CD4-positive, alpha-beta T cell treated with Interleukin-21 for 1 hour (primary cell): Measurements from ENCODE around the gene TRIM52.
A peak's percentile ranks its signal among the peaks of the same experiment; 100 is the strongest.
"Not testable (repeated sequence)": the region's sequence is repeated elsewhere in the genome, so short reads cannot be mapped to it uniquely, and the experiment has no call there.

Experiments
- DNase-seq: peaks from one replicate; pipeline ENCODE4 v3.0.0-alpha.2; 2020

Gene TRIM52

DNA sequence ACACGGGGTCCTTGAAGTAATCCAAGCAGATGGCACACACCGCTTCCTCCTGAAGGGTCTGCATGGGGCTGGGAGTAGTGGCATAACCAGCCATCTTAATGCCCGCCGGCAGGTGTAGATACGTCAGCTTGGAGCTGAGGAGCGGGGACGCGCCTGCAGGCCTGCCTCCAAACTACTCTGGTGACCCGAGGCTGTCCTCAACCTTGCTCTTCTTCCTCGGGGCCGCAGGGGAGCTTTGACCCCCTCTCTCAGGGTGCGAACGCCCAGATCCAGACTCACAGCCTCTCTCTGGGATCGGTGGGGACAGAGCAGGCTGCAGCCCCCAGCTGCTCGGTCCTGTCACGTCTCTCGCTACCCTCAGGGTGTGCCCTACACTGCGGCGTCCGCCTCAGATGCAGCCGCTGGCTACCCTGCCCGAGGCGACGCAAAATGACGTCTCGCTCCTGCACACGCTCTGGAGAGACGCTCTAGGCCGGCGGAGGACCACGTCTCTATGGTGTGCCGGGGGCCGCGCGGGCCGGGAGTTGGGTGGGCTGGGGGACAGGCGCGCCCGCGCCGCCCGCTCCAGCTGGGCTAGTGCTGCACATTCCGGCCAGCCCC, at the start of gene TRIM52:
TRIM52 (minus strand) TSS at position 424 of the 600 bp plus-strand sequence; CDS start at position 94, 330 bp downstream.
- DNase-seq, result peak; percentile 94

DNA sequence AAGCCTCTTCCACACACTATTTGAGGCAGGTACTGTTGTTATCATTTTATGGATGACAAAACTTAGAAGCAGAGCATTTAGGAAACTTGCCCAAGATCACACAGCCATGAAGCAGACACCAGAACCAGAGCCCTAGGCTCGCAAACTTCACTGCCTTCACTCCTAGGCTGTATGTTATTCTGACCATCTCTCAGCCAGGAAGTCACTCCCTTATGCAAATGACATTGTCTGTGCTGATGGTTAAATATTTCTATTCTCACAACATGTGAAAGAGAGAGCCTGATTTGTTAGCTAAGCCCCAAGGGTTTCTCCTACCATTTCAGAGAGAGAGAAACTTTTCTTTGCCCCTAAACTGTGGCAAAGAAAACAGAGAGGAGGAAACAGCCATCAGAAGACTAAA, 26.4 kb upstream of the TRIM52 start:
- not testable (repeated sequence) for DNase-seq

DNA sequence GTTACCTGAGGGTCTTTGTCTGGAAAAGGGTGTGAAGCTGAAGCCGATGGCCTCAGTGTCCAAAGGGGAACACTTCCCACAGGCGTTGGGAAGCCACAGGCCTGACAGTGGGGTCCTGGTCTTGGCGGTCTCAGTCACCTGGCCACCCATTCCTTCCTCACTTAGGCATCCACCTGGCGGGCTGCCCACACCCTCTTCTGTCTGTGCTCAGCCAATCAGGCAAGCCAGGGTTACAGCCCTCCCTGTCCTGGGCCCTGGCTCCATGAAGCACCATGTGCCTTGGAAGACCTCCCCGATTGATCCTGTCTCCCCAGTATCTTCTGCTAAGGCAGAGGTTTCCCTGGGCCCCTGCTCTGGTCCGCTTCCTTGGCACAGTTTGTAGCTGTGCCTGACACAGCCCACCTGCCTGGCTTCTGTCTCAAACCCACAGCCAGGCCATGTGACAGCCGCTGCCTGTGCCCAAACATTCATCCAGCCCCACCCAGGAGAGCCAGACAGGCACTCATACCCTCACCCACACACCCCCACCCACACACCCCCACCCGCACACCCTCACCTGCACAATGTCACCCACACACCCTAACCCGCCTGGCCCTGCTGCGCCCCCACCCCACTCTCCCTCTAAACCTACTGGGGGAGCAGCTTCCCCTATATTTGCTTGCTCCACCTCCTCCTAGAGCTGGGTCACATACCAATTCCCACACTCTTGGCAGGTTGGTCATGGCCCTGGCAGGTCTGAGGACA, 25.2 kb upstream of the TRIM52 start:
- DNase-seq, result not testable (repeated sequence)

DNA sequence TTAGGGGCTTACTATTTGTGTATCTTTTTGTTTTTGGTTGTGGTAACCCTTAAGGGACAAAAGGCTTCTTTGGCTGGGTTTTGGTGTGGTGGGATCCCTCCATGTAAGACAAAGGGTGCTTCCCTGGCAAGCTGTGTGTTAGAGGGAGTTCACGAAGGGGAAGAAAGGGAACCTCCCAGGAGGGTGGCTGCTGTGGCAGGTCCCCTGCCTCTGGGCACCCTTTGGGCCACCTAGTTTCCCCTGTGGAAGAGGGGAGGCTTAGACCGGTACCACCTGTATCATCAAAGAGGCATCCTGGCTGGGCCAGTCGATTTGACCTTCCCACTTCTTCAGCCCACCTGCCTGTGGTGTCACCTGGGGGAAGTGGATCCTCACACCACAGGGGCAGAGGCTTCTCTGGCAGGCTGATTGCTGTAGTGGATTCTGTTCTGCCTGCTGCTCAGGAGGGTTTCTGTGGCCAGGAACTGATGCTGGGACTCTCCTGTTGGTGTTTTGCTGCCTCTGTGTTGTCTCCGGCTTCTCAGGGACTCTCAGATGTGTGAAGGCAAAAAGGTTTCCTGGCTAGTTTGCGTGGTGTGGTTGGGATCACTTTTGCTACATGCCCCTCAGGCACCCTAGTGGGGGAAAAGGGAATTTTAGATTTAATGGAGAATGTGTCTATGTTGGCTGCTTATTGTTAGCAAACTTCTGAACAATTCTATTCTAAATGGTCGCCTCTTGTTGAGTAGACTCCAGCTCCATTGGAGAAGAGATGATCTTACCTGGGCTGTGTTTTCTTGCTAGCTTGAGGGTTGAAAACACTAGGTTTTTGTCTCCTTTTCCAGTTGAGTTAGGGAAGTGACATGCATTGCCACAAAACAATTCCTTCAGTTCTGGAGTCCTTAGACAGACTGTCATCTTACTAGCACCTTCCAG, 23.2 kb upstream of the TRIM52 start:
- DNase-seq, result not testable (repeated sequence)

DNA sequence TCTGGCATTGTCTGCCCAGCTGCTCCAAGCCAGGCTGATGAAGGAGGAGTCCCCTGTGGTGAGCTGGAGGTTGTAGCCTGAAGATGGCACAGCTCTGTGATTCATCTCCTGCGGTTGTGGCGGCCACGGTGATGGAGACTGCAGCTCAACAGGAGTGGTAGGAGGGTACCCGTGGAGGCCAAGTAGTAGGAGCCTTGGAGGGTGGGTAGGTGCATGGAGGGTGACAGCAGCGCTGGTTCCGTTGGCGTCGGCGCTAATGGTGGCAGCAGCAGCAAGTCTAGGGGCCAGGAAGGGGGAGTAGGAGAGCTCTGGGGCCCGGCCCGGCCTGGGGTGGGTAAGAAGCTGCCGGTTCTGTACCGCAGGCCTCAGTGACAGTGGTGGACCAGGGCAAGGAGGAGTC, 22.4 kb upstream of the TRIM52 start:
- DNase-seq, result no peak

DNA sequence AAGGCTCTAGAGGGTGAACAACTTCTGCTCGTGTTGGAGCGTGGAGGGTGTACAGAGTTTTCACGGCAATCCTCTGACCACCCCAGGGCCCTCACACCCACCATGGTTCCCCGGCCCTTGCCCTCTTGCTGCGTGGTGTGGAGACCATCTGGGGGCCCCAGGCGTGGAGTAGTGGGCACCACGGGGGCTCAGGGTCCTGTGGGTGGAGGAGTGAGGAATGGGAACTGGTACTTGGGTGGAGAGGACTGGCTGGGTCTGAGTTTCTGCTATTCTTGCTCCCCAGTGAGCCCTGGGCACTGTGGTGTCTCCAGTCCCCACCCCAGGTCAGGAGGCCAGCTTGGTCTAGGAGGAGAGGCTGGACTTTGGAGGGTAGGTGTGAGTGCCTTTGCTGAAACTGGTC, 21.9 kb upstream of the TRIM52 start:
- DNase-seq, result no peak

DNA sequence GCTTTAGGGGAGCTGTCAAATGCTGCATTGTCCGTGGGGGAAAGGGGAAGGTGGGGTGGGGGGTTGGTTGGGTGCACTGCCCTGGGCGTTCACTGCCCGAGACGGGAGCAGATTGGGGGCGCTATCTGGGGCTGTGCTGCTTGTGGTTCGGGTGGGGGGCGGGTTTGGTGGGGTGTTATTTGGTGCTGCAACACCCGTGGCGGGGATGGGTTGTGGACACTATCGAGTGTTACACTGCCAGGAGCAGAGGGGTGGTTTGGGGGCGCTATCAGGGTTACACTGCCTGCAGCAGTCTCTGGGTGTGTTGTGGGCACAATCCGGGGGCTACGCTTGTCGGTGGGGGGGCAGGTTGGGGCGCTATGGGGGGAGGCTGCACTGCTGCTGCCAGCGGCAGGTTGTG, 21.5 kb upstream of the TRIM52 start:
- DNase-seq, result not testable (repeated sequence)

DNA sequence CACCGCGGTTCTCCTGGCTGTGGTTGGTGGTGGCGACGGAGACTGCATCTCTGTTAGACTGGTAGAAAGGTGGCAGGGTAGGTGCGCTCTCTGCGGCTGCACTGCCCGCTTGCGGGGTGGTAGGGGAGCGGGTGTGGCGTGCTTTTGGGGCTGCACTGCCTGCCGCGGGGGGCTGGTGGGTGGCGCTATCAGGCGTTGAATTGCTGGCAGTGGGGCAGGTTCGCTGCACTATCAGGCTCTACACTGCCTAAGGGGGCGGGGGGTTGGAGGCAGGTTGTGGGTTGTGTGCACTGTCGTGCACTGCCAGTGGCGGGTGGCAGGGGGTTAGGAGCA, 21.0 kb upstream of the TRIM52 start:
- DNase-seq, result no peak

DNA sequence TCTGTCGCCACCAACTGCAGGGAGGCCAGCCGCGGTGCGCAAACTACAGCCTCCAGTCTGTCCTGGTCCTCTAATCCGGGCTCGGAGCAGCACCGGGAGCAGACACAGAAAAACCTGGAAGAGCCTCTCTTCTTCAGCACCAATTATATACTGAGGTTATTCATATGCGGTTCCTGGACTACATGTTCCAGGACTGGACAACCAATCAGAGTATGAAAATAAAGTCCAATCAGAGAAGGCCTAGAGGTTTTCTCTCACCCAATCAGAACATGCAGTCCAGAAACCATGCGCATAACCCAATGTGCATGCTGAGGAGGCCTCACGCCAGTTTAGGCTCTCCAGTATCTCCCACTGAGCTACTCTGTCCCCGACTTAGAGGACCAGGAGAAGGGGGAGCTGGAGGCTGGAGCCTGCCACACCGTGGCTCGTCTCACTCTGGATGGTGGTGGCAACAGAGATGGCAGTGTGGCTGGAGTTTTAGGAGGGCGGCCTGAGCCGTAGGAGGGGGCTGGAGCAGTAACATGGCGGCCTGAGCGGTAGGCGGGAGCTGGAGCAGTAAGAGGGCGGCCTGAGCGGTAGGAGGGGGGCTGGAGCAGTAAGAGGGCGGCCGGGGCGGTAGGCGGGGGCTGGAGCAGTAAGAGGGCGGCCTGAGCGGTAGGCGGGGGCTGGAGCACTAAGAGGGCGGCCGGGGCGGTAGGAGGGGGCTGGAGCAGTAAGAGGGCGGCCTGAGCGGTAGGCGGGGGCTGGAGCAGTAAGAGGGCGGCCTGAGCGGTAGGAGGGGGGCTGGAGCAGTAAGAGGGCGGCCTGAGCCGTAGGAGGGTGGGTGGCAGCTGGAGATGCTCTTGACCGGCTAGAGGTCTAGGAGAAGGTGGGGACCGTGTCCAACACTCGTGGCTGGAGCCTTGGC, 20.4 kb upstream of the TRIM52 start:
- no peak for DNase-seq

DNA sequence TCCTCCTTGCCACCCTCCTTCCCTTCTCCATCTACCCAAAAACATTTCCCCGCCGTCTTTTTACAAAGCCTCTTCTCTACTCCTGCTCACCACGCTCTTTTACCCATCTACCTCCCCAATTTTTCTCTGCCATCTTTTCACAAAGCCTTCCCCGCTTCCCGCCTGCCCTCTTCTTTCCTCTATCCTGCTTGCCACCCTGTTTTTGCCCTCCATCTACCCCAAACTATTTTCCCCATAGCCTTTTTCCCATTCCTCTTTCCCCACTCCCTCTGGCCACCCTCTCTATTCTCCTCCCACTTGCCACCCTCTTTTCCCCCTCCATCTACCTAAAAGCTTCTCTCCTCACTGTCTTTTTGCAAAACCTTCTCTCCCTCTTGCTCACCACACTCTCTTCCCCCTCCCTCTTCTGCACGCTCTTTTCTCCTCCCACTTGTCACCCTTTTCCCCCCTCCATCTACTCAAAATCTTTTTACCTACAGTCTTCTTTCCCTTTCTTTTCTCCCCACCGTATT, 19.4 kb upstream of the TRIM52 start:
- DNase-seq, result no peak

DNA sequence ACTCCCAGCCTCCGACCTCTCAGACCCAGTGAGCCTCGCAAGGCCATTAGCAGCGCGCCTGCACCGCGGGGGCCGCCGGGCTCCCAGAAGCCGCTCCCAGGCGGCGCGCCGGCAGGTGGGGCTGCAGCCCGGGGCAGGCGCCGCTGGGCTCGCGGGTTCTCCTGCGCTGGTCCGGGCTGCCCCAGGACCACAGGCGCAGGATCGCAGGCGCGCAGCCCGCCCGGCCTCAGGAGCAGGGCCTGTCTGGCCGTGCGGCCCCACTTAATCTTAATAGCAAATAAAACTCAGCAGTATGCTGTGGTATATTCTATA, 12.4 kb upstream of the TRIM52 start:
- not testable (repeated sequence) for DNase-seq

DNA sequence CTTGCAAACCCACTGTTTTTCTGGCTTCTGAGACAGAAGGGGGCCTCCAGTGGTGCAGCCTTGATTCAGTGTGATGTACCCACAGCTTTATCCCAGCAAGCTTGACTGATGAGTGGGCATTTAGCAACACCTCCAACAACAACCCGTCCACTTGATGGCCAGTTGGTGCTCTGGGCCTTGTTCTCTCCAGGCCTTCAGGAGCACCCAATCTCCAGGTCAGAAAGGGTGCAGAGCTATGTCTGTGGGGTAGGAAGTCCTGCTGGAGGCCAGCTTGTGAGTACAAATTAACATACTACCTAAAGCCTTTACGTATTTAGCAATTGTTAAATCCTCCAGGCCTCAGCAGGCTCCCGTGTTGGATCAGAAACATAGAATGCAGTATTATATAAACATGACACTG, 10.1 kb upstream of the TRIM52 start:
- no peak for DNase-seq

DNA sequence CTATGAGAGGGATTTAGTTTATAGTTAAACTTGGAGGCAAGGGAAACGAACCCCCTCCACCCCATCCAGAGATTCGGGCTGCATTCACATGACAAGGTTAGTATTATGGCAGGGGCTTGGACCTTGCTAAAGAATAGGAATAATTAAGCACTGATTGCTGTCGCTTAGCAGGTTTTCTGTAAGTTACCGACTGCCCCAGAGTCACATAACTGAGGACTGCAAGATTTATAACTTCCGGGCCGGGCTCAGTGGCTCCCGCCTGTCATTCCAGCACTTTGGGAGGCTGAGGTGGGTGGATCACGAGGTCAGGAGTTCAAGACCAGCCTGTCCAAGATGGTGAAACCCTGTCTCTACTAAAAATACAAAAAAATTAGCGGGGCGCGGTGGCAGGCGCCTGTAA, 7.0 kb upstream of the TRIM52 start:
- not testable (repeated sequence) for DNase-seq

DNA sequence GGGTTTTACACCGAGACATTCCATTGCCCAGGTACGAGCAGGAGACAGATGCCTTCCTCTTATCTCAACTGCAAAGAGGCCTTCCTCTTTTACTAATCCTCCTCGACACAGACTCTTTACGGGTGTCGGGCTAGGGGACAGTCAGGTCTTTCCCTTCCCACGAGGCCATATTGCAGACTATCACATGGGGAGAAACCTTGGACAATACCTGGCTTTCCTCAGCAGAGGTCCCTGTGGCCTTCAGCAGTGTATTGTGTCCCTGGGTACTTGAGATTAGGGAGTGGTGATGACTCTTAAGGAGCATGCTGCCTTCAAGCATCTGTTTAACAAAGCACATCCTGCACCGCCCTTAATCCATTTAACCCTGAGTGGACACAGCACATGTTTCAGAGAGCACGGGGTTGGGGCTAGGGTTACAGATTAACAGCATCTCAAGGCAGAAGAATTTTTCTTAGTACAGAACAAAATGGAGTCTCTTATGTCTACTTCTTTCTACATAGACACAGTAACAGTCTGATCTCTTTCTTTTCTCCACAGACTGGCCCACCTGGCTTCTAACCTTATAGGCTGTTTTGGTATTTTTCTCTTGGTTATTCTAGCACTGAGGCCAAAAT, 6.5 kb upstream of the TRIM52 start:
- DNase-seq, result not testable (repeated sequence)

DNA sequence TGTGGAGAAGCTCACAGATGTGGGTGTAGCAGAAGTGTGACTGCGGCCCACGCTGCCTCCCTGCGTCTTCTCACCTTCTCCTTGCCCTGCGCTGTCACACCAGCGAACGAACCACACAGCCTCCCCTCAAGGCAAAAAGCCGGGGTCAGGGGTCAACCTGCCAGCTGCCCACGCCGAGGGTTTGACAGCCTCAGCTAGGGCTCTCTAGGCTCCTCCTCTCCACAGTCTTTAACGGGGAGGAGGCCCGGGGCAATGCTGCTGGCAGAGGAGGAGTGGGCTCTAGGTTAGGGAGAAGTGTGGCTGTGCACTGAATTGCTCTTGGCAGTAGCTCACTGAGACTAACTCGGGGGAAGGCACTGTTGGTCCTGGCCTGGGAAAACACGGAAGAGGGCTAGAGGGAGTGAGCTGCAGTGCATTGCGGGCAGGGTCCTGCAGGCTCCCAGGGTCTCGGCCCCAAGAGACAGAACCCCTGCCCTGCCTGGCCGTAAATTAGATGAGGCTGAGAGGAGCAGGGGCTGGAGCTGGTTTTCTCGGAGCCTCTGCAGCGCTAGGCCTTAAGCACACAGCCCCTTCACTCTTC, 4.2 kb upstream of the TRIM52 start:
- DNase-seq, result no peak

DNA sequence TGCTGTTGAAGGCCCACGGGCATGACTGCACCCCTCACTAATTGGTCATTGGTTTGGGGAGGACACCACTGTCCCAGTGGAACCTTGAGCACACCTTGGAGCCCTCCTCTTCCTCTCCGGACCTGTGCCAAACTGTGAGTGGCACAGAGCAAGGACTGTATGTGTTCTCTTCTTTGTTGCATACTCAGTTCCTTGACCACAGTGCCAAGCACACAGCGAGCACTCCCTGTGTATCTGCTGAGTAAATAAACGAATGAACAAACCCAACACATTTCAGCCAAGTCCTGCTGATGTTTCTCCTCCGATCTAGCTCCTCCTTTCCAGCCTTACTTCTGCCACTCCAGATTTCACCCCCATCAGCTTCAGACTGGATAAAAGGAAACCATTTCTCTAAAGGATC, 2.7 kb upstream of the TRIM52 start:
- DNase-seq, result no peak

DNA sequence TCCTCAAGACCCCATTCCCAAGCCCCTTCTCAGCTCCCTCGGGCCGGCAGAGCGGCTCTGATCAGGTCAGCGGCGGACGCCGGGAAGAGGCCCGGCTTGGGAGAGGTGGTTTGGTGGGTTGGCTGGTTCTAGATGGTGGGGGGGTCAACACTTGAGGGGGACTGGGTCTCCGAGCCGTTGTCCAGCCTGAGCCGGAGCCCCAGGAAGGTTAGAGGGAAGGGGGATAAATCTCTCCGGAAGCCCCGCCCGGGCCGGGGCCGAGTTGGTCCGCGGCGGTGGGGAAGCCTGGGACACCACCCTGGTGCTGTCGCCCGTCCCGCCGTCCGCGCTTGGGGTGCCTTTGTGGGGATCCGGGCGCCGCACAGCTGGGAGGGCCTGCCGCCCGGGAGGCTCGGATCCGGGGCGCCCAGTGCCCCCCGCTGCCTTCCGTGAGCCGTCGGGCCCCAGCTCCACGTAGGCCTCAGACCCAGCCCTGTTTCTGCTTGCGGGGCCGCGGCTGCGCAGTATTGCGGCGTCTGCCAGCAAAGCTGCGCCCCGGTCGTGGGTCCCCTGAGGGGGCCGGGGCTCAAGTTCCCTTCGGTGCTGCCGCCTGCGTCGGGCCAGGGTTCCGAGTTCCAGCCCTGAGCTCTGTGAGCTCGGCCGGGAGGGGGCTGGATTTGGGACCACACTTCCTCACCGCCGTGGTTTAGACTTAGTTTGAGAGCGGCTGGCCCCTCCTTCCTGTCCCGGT, 542 bp upstream of the TRIM52 start:
- no peak for DNase-seq

DNA sequence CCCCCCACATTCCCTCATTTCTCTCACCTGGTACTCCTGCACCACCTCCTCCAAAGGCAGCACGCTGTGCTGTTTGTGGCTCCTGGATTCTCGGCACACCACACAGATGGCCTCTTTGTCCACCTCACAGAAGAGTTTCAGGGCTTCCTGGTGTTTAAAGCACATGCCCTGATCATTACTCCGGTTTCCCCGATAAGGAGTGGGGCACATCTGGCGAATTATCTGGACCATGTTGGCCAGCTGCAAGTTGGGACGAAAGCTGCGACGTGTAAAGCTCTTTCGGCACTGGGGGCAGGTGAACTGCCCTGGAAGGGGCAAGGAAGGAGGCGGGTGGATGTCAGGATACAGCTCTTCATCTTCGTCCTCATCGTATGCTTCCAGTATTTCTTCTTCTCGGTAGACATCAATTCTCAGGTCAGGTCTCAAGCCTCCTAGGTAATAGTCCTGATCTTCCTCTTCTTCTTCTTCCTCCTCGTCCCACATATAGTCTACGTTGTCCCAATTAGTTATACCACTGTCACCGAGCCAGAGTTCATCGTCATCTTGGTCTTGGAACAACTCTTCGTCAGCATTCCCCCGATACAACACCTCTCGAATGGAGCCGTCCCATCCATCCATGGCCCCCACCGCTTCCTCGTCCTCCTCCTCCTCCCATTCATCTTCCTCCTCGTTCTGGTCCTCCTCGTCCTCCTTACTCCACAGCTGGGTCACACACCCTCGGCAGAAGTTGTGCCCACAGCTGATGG, 796 bp downstream of the TRIM52 start:
- DNase-seq, result no peak

DNA sequence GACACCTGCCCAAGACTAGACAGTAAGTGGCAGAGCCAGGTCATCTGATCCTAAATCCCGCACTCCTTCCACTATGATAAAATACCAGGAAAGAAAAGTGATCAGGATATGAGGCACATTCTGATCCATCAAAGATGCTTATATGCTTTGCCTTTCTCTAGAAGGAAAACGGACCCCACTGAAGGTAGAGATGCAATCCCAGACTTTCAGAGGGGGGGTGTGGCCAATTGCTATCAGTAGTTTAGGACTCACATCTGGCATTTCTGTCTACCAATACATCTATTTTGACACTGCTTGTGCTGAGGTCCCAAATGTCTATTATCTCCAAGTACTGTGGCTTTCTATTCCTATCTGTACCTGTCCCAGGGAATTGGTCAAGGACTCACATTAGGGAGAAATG, 1.7 kb downstream of the TRIM52 start:
- no peak for DNase-seq

DNA sequence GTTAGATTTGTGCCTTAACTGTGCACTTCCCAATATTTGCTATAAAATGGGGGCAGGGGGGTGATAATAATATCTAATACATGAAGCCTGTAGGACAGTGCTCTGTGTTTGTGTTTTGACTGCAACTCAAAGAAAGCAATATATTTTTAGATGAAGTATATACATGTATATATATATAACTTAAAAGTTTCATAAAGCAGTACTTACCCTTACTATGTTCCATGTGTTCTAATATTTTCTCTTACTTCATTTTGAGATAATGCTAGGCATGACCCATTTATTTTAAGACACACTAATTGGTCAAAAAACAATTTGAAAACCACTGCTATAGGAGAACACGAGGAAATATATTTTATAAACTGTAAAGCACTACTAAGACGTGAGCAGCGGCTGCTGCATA, 2.4 kb downstream of the TRIM52 start:
- no peak for DNase-seq
